T-helper 17 cell (primary cell): ENCODE measurements around the gene ZFP69. TPM values are rescaled to one million over a fixed set of nuclear protein-coding genes. Genes with fewer than 3 reads are reported as not detected.

ENCODE experiments used
- ATAC-seq: fragments of 150-1000 bp; cut with Tn5 transposase; 2 replicates; pipeline ENCODE4 v1.10.0; 2021; ENCODE audit warnings: mild to moderate bottlenecking, moderate library complexity
- DNase-seq, 3 donors: peaks; one replicate each; pipeline versions ENCODE4 v3.0.0 to v3.0.0-alpha.2; 2020 to 2021
- H3K9me3 ChIP-seq: one replicate; pipeline ENCODE4 v1.7.0; 2013; ENCODE audit warnings: low read length, mild to moderate bottlenecking; ENCODE audit not compliant: control insufficient read depth, poor library complexity, severe bottlenecking
- H3K27ac Mint-ChIP-seq: one replicate; pipeline ENCODE4 v1.8.0; 2022; ENCODE audit warnings: mild to moderate bottlenecking, moderate library complexity, mixed read lengths
- H3K27me3 Mint-ChIP-seq: one replicate; pipeline ENCODE4 v1.8.0; 2022; ENCODE audit warnings: mixed read lengths
- H3K36me3 Mint-ChIP-seq: one replicate; pipeline ENCODE4 v1.8.0; 2022; ENCODE audit warnings: low read depth, mixed read lengths
- H3K4me1 Mint-ChIP-seq: one replicate; pipeline ENCODE4 v1.8.0; 2022; ENCODE audit warnings: mild to moderate bottlenecking, mixed read lengths
- H3K4me3 Mint-ChIP-seq: one replicate; pipeline ENCODE4 v1.8.0; 2022; ENCODE audit warnings: mild to moderate bottlenecking, moderate library complexity, mixed read lengths
- total RNA-seq, 4 donors: library from RNA in 2 of 4; stranded (reverse) in 2 of 4; gene quantifications; one replicate each; pipeline ENCODE4 v1.2.3 and lab custom pipeline; 2022 to 2026

Gene ZFP69
- total RNA-seq = 1 to 10 TPM; 3.1 to 3.4 TPM
- 9.4 to 16.2 reads per million in 2 donors for total RNA-seq (lab: John Stamatoyannopoulos, UW)

GRCh38 chr1:40476924-40477677 lies at the start of gene ZFP69:
Gene ZFP69, plus strand, starts transcription at chr1:40477290. Its CDS starts 2,072 bp downstream, at chr1:40479362.
- peaks cover 7% of the 10 kb centered on the region for H3K36me3 Mint-ChIP-seq
- peaks cover 16% of the 10 kb centered on the region for H3K4me1 Mint-ChIP-seq
- H3K4me3 Mint-ChIP-seq = peak within 1 kb of the TSS; percentile 87
- H3K27ac Mint-ChIP-seq = peak within 1 kb of the TSS; percentile 51
- H3K9me3 ChIP-seq = peaks cover 4% of the 10 kb centered on the region
- no peaks in the 10 kb centered on the region for H3K27me3 Mint-ChIP-seq
- peak; percentile 91 for ATAC-seq
- peak; percentile 50 to 57 (median 51) for DNase-seq

GRCh38 chr1:40431385-40431784 lies 45.7 kb upstream of the ZFP69 start:
- H3K36me3 Mint-ChIP-seq = no peaks in the 10 kb centered on the region
- DNase-seq = no peak
- no peak overlapping the region for H3K27ac Mint-ChIP-seq

GRCh38 chr1:40432644-40433390 lies 44.3 kb upstream of the ZFP69 start:
- Mint-ChIP-seq H3K36me3 (no peaks in the 10 kb centered on the region), H3K27me3 (no peaks in the 10 kb centered on the region), H3K4me1 (no peaks in the 10 kb centered on the region), H3K27ac (peak overlapping the region; percentile 17), H3K4me3 (no peak overlapping the region)
- ATAC-seq = no peak
- H3K9me3 ChIP-seq = no peaks in the 10 kb centered on the region
- no peak for DNase-seq

More at GRCh38 chr1:40431385-40431784, 45.7 kb upstream of the ZFP69 start:
- H3K4me1 Mint-ChIP-seq = no peaks in the 10 kb centered on the region
- H3K4me3 Mint-ChIP-seq = no peak overlapping the region
- H3K9me3 ChIP-seq = no peaks in the 10 kb centered on the region
- H3K27me3 Mint-ChIP-seq = no peaks in the 10 kb centered on the region
- ATAC-seq = no peak

- H3K36me3 Mint-ChIP-seq = no peaks in the 10 kb centered on the region
- no peaks in the 10 kb centered on the region for H3K9me3 ChIP-seq
- no peaks in the 10 kb centered on the region for H3K27me3 Mint-ChIP-seq
- DNase-seq = no peak
- H3K27ac Mint-ChIP-seq = no peak overlapping the region
- no peak overlapping the region for H3K4me3 Mint-ChIP-seq
- no peak for ATAC-seq
- peaks cover 4% of the 10 kb centered on the region for H3K4me1 Mint-ChIP-seq
Measured at GRCh38 chr1:40435471-40435870, 41.6 kb upstream of the ZFP69 start.

- no peaks in the 10 kb centered on the region for H3K36me3 Mint-ChIP-seq
- H3K4me1 Mint-ChIP-seq = peaks cover 4% of the 10 kb centered on the region
- ATAC-seq (no peak), DNase-seq (no peak)
- H3K9me3 ChIP-seq = no peaks in the 10 kb centered on the region
- no peaks in the 10 kb centered on the region for H3K27me3 Mint-ChIP-seq
- no peak overlapping the region for H3K4me3 Mint-ChIP-seq
- no peak overlapping the region for H3K27ac Mint-ChIP-seq
Measured at GRCh38 chr1:40435876-40436275, 41.2 kb upstream of the ZFP69 start.

GRCh38 chr1:40438391-40439015 lies 38.6 kb upstream of the ZFP69 start:
- H3K4me3 Mint-ChIP-seq = no peak overlapping the region
- no peak overlapping the region for H3K27ac Mint-ChIP-seq

GRCh38 chr1:40439247-40439646 lies 37.8 kb upstream of the ZFP69 start:
- Mint-ChIP-seq H3K27ac (no peak overlapping the region), H3K36me3 (no peaks in the 10 kb centered on the region), H3K4me1 (peaks cover 4% of the 10 kb centered on the region), H3K27me3 (no peaks in the 10 kb centered on the region), H3K4me3 (no peak overlapping the region)
- no peak for DNase-seq
- no peaks in the 10 kb centered on the region for H3K9me3 ChIP-seq
- ATAC-seq = no peak

More at GRCh38 chr1:40438391-40439015, 38.6 kb upstream of the ZFP69 start:
- H3K9me3 ChIP-seq = no peaks in the 10 kb centered on the region
- Mint-ChIP-seq H3K4me1 (peaks cover 4% of the 10 kb centered on the region), H3K27me3 (no peaks in the 10 kb centered on the region), H3K36me3 (no peaks in the 10 kb centered on the region)
- no peak for DNase-seq
- peak; percentile 59 for ATAC-seq

- ATAC-seq (peak; percentile 82), DNase-seq (peak; percentile 73 to 80 (median 78))
- H3K27me3 Mint-ChIP-seq = no peaks in the 10 kb centered on the region
- peaks cover 1% of the 10 kb centered on the region for H3K36me3 Mint-ChIP-seq
- peak within 1 kb of the TSS; percentile 92 for H3K27ac Mint-ChIP-seq
- peak within 1 kb of the TSS; percentile 90 for H3K4me3 Mint-ChIP-seq
- peaks cover 10% of the 10 kb centered on the region for H3K4me1 Mint-ChIP-seq
- peaks cover 7% of the 10 kb centered on the region for H3K9me3 ChIP-seq
Measured at GRCh38 chr1:40449684-40450494, 27.2 kb upstream of the ZFP69 start, which contains the start of gene ZFP69B. Gene ZFP69B, plus strand, starts transcription at chr1:40450476. Its CDS starts 486 bp downstream, at chr1:40450962.

- peaks cover 10% of the 10 kb centered on the region for H3K4me1 Mint-ChIP-seq
- peak; percentile 31 to 60 (median 31) for DNase-seq
- H3K27me3 Mint-ChIP-seq = no peaks in the 10 kb centered on the region
- peaks cover 12% of the 10 kb centered on the region for H3K9me3 ChIP-seq
- H3K4me3 Mint-ChIP-seq = peak overlapping the region; percentile 90
- peak; percentile 72 for ATAC-seq
- peaks cover 3% of the 10 kb centered on the region for H3K36me3 Mint-ChIP-seq
- H3K27ac Mint-ChIP-seq = peak overlapping the region; percentile 92
Measured at GRCh38 chr1:40450495-40451237, 26.4 kb upstream of the ZFP69 start.

- Mint-ChIP-seq H3K4me3 (peak overlapping the region; percentile 90), H3K36me3 (peaks cover 3% of the 10 kb centered on the region), H3K27ac (peak overlapping the region; percentile 92), H3K27me3 (no peaks in the 10 kb centered on the region), H3K4me1 (peaks cover 10% of the 10 kb centered on the region)
- peak; percentile 3 for ATAC-seq
- no peak for DNase-seq
- H3K9me3 ChIP-seq = peaks cover 12% of the 10 kb centered on the region
Measured at GRCh38 chr1:40451238-40451585, 25.9 kb upstream of the ZFP69 start.

GRCh38 chr1:40454873-40455272 lies 22.2 kb upstream of the ZFP69 start:
- no peak for ATAC-seq
- no peak overlapping the region for H3K4me3 Mint-ChIP-seq
- peaks cover 10% of the 10 kb centered on the region for H3K4me1 Mint-ChIP-seq
- H3K9me3 ChIP-seq = peaks cover 26% of the 10 kb centered on the region
- H3K36me3 Mint-ChIP-seq = peaks cover 14% of the 10 kb centered on the region
- DNase-seq = no peak
- H3K27ac Mint-ChIP-seq = no peak overlapping the region
- no peaks in the 10 kb centered on the region for H3K27me3 Mint-ChIP-seq

- ATAC-seq = no peak
- peaks cover 8% of the 10 kb centered on the region for H3K36me3 Mint-ChIP-seq
- no peak for DNase-seq
- H3K4me1 Mint-ChIP-seq = no peaks in the 10 kb centered on the region
- H3K27me3 Mint-ChIP-seq = no peaks in the 10 kb centered on the region
- no peak overlapping the region for H3K27ac Mint-ChIP-seq
- H3K9me3 ChIP-seq = peaks cover 42% of the 10 kb centered on the region
- H3K4me3 Mint-ChIP-seq = no peak overlapping the region
Measured at GRCh38 chr1:40462956-40463590, 14.0 kb upstream of the ZFP69 start.
